NCI-H2196 (cell line): Measurements from ENCODE around the gene SLC7A4.
"Not testable (repeated sequence)": the region's sequence is repeated elsewhere in the genome, so short reads cannot be mapped to it uniquely, and the experiment has no call there.

Experiments used
- DNase-seq: peaks from one replicate; lab custom pipeline; 2025; ENCODE audit not compliant: unreplicated experiment; lab: John Stamatoyannopoulos, UW

Gene SLC7A4

DNA sequence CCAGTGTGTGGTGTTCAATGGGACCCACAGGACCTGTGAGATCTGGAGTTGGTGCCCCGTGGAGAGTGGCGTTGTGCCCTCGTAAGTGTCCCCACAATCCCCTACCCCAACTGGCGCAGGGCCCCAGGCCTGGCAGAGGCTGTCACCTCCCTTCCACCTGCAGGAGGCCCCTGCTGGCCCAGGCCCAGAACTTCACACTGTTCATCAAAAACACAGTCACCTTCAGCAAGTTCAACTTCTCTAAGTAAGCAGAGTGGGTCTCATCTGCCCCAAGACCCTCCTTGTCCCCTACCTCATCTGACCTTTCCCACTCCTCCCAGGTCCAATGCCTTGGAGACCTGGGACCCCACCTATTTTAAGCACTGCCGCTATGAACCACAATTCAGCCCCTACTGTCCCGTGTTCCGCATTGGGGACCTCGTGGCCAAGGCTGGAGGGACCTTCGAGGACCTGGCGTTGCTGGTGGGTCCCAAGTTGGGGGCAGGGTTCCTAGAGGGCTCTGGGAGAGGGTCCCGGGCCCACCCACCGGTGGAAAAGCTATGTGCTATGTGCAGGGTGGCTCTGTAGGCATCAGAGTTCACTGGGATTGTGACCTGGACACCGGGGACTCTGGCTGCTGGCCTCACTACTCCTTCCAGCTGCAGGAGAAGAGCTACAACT, 9.3 kb downstream of the SLC7A4 start:
- DNase-seq = no peak

DNA sequence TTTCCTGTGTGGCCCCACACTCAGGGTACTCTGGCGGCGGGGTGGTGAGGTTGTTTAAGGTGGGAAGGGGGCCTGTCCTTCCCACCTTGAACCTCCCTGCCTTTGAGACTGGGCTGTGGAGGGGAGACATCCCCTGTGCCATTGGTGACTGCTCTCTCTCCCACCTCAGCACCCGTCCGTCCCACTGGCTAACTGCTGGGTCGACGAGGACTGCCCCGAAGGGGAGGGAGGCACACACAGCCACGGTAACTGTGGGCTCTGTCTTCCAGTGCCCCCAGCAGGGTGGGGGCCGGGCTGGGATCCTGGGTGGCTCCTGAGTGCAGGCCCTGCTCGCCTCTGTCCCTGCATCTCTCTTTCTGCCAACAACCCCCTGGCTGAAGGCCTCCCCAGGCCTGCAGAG, 9.9 kb downstream of the SLC7A4 start:
- DNase-seq = no peak

DNA sequence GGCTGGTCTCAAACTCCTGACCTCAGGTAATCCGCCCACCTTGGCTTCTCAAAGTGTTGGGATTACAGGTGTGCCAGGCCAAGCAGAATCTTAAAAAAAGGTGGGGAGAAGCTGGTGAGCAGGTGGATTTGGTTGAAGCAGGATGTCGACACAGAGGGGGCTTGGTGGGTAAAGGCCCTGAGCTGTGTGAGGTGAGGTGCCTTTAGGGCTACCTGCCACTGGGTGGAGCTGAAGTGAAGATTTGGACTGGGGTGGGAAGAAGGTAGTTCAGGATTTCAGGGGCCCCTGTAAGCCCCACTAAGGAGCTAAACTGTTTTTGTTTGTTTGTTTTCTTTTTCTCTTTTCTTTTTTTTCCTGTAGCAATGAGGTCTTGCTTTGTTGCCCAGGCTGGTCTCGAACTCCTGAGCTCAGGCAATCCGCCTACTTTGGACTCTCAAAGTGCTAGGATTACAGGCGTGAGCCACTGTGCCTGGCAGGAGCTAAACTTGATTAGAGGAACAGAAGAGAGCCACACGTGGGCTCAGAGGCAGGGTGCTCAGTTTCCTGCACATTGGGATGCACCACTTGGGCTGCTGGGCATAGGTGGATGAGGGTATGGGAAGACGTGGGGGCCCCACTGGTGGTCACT, 11.4 kb downstream of the SLC7A4 start:
- peak; percentile 1 for DNase-seq

DNA sequence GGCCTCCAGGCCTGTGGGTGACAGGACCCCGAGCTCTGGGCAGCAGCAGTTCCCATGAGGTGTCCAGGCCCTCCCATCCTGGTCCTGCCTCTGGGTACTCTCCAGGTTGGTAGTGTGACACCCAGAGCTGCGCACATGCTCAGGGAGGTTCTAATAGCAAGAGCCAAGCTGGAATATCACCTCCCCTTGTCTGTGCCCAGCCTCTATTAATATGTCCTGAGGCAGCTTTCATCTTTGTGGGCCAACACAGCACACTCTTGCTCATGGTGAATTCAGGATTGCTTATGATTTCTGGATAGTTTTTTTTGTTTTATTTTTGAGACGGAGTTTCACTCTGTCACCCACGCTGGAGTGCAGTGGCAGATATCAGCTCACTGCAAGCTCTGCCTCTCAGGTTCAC, 14.0 kb downstream of the SLC7A4 start:
- no peak for DNase-seq

DNA sequence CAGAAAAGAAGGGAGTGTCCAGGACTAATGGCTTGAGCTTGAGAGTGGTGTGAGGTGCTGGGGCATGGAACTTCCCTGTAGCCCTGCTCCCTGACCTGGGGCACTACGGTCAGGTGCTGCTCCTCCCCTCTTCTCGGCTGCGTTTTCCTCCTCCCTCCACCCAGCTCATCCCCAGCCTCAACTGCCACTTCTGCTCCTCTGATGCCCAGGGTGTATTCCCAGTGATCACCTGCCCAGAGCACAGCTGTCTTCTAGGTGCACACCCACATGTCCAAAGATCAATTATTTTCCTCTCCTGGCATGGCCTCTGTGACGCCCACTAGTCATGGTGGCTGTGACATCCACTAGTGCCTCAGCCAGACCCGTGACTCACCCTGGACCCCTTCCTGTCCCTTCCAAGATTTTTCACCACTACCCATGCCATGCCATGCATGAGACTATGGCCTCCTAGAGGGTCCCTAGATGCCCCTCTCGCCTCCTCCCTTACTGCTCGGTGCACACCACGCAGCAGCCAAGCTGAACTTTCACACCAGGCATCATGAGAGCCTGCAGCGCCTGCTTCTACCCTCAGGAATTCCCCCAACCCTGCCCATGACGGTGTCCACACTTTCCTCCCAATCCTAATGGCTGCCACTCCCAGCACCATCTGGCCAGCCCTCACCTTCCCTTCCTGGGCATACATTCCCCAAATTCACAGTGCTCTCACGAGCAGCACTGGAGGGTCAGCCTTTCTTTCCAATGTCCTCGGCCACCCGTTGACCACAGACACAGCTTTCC, 15.5 kb downstream of the SLC7A4 start:
- DNase-seq = no peak

DNA sequence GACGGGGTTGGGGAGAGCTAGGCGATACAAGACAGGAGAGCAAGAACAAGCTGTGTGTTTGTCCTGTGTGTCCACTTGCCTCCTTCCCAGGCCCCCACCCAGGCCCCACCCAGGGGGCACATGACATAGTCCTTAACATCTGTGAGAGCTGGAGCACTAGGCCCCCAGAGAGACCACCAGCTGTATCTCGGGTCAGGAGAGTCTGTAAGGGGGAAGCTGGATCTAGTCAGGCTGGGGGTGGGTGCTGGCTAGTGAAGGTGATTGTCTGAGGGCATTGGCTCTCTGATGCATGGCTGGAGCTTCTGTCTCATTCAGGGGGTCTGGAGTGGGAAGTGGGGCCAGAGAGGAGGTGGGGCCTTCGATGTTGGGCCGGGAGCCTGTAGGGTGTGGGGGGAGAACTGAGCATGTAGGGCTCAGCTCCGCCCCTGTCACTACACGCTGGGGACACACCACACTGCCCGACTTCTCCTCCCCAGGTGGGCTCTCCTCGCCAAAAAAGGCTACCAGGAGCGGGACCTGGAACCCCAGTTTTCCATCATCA, 16.8 kb downstream of the SLC7A4 start:
- DNase-seq = no peak

DNA sequence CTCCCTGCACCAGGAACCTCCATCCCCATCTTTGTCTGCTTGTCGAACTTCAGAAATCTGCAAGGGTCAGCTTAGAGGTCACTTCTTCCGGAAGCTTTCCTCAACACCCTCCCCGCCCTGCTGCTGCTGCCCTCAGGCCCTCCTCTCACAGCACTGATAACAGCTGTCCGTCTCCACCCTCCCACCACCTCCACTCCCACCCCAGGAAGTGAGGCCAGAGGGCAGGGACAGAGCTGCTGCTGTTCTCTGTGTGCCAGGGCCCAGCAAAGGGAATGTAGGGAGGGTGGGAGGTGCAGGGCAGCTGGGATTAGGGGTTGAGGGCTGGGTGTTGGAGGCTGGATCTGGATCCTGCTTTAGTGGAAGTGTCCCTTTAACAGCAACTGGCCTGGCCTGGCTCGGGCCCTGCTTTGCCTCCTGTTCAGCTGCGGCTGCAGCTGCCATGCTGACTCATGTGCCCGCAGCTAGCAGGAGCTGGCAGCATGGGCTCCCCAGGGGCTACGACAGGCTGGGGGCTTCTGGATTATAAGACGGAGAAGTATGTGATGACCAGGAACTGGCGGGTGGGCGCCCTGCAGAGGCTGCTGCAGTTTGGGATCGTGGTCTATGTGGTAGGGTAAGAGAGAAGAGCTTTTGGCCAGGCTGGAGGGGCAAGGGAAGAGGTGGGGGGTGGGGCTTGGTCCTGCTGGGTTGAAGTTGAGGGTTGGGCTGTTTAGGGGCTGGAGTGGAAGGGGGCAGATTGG, 17.5 kb downstream of the SLC7A4 start, which contains the start of gene P2RX6:
Gene P2RX6 (plus strand): TSS at position 440 of the 740 bp plus-strand sequence. CDS start 10 bp downstream, at position 450.
- peak; percentile 29 for DNase-seq

DNA sequence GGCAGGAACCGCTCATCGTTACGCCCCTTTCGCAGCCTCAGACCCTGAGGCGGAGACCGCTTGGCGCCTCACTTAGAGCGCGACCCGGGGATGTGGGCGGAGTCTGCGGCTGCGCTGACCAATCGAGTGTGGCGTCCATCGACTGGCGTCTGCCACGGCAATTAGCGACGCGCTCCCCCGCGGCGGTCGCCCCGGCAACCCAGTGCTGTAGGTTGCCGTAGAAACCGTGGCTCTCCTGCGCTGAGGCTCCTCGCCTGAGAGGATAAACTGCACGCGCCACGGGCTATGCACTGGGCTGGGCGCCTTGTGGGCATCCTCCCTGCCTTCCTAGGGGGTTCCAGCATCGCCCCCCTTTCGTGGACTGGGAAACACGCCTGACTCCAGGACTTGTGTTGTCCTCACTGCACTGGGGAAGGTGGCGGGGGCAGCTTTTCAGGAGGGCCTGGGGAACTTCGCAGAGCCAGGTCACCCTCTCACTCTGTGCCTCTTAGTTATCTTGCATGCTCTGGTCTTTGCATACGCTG, 18.1 kb downstream of the SLC7A4 start:
- peak; percentile 88 for DNase-seq

DNA sequence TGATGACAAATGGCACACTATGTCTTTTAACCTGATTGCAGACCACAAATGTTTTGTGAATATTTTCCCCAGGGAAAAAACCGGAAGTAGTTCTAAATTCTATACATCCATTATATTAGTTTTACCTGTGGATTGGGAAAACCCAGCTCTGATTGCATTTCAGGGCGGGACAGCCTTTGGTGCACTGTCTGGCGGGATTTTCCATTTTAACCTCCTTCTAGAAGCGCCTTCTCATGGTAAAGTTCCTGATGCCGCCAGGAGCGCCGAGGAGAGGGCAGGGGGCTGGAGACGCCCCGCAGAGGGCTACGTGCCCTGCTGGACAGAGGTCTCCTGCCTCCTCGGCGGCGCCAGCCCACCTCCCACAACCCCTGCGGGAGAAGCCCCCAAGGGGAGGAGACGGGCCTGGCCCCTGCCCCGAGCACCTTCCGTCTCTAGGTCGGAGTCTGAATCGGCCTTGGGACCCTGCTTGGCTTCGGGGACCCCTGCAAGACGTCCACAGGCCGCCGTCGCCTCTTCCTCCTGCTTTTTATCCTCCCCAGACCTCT, 18.6 kb downstream of the SLC7A4 start:
- DNase-seq = no peak

DNA sequence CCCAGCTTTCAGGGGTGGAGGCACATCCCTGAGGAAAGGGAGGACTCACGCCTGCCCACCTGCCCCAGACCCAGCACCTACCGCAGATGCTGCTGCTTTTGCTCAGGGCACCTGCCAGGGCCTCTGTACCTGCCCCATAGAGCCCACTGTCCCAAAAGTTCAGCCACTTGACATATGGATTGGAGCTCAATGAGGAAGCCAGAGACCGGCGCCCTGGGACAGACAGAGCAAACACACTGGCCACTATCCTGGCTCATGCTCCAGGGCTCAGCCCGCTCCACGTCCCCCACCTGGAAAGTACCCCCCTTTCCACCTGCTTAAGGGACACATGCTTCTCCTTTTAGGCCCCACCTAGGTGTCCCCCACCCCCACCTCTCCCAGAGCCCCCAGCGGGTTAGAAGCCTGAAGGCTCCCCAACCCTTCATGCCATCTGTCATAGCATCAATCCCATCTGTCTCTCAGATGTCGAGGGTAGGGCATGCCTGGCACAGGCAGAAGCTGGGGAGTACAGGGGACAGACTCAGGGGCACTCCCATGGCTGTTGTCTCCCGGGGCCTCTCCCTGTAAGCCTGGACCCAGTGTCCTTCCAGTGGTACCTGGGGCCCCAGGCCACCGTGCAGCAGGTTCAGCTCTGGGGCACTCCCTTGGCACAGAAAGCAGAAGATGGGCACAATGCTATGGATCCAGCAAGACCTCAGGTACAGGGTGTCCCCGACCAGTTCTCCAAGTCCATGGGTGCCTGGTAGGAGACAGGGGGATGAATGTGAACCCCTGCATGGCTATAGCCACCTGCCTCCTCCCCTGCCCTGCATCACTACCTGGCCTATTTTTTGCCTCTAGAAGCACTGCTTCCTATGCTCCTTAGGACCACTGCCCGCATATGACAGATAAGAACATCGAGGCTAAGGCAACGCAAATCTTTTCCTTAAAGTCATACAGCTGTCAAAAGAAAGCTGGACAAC, 19.6 kb downstream of the SLC7A4 start:
- no peak for DNase-seq

DNA sequence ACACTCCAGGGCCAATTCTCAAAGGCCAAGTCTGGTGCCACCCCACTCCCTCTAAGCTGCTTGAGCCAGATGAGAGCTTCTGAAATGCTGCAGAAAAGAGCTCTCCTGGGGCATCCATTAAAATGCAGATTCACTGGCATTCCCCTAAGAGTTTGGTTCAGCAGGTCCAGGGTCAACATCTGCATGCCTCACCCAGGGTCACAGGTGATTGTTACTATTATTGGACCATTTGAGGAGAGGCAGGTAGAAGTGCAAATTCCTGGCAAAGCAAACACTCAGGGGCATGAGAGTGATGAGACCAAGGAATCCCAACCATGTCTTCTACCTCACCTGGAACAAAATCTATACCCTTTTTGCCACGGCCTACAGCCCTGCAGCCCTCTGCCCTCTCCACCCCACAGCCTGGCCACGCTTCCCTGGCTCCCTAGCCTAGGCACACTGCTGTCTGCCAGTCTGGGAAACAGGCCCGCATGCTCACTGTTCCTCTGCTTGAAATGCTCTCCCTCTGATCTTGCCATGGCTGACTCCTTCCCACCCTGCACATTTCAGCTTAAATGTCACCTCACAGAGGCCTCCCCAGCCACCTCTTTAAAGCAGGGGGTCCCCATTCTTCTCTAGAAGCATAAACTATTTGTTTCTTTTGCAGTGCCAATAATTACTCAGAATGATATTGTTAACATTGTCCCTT, 21.8 kb downstream of the SLC7A4 start:
- DNase-seq = no peak

DNA sequence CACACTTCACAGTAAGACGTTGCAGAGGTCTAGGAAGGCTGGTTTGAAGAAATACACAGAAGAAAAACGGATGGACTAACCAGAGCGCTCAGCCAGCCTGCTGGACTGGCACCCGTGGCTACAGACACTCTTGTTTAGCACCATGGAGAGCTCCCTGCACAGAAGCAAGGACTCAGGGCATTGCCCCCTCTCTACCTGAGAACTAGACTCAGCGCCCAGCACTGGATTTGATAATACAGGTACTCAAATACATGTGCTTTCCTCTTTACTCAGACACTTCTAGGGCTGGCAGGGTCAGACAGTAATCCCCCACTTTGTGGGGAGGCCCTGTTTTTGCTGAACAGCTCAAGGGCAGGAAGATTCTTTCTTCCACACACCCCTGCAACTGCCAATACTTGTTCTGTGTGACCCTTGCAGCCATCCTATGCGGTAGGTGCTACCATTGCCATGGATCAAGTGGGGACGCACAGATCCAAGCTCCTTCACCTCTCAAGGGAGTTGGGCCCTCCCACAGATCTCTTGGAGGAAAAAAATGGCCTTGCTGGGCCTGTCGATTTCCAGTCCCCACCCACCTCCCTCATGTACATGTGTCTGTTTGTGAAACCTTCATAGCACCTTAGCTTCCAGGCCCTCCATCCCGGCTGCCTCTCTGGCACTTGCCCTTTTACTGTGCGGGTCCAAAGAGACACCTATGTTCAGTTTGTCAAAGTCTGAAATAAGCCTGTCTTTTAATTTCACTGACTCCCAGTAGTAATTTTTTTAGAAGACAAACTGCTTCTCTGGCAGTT, 22.5 kb downstream of the SLC7A4 start:
- no peak for DNase-seq

DNA sequence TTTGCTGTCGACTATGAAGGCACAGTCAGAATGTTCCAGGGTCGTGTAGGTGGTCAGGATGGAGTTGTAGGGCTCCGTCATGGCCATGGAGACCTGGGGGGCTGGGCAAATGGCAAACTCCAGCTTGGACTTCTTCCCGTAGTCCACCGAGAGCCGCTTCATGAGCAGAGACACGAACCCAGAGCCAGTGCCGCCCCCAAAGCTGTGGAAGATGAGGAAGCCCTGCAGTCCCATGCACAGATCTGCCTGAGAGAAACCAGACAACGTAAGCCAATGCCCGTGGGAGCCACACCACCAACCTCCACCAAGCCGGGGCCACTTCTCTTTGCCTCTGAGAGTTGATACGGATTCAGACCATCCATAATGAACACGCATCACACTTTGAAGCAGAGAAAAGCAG, 23.2 kb downstream of the SLC7A4 start:
- DNase-seq = not testable (repeated sequence)

DNA sequence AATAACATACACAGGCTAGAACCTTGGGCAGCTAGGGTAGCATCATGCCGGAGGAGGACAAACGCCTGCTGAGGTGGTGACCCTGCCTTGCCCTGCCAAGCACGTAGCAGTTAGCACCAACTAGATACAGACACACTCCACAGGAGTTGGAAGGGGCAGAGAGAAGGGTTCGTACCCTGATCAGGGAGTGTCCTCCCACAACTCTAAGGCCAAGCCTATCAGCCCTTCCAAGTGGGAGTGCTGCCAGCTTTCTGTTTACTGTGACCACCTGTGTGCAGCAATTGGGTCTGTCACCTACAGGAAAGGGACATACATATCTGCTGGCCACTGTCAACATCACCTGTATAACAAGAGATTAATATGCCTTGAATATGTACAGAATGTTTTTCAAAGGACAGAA, 28.6 kb downstream of the SLC7A4 start:
- DNase-seq = no peak

DNA sequence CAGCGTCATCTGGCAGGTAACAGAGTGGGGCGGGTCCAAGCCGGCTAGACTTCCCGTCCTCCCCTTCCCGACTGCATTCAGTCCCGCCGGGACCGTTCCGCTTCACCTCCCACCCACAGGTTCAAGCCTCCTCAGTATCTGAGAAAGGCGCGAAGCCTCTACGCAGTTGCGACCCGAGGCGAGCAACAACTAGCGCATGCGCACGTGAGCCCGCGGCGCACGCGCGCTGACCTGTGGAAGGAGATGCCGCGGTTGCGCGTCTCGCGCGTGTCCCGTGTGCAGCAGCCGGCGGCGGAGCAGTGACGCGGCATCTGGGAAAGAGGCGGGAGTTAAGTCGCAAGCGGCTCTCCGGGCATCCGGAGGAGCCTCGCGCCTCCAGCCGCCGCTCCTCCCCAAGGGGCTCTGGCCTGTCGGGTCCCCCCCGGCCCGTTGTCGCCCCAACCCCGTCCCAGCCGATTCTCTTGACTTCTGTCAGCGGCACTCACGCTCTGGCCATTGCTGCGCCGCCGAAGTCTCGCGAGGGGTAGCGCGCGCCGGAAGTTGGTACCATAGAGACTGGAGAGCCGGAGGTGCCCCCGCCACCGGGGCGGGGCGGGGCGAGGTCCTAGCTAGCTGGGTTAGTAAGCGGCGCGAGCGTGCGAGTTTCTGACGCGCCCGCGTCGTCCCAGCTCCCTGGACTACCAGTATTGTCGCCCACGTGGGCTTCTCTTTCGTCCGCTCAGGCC, 30.6 kb downstream of the SLC7A4 start, which contains the start of gene THAP7:
Gene THAP7 (minus strand): TSS at position 518 of the 725 bp plus-strand sequence. CDS start 207 bp downstream, at position 311.
- DNase-seq = peak; percentile 84

DNA sequence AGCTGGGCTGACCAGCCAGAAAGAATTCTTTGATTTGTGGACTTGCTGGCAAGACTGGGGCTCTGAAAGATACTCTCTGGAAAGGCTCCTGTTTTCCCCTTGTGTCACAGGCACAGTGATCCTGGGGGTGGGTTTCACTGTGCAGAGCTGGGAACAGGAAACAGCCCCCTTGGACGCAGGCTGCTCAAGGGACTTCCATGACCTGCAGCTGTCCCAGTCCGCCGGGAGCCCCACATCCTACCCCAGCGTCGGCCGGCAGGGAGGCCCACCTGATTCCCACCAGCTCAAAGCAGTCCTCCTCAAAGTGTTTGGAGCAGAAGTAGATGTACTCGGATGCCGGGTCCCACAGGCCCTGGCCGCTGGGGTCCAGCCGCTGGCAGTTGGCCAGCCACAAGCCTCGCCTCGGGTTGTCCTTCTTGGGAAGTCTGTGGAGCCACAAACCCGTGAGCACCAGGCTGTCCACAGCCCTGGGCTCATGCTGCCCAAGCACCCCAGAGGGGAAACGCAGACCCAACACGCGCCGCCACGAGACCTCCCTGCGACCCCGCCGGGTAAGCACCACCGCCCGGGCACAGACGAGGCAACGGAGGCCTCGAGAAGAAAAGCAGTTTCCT, 31.3 kb downstream of the SLC7A4 start:
- no peak for DNase-seq
